GM23338 (cell line): ENCODE results near the gene ZGPAT. TPM values are rescaled to one million over a fixed set of nuclear protein-coding genes. Genes with fewer than 3 reads are reported as not detected.

ENCODE experiments used
- ATAC-seq: fragments of 200-7000 bp; cut with Tn5 transposase; 3 replicates; pipeline ENCODE4 v1.9.1; 2020
- DNase-seq: peaks from one replicate; pipeline ENCODE4 v3.0.0-alpha.2; 2015; ENCODE audit warnings: low spot score
- H2AFZ ChIP-seq: fragments of 200-600 bp; sonication (generic); 2 replicates; pipeline ENCODE4 v1.8.0; 2016; ENCODE audit warnings: antibody characterized with exemption, mild to moderate bottlenecking, moderate library complexity
- H3F3A ChIP-seq: fragments of 200-600 bp; sonication (generic); replicated peaks from 2 replicates; pipeline ENCODE4 v1.8.0; 2017; ENCODE audit warnings: antibody characterized with exemption, mixed run types, low read depth
- H3K27ac ChIP-seq: fragments of 200-600 bp; sonication (generic); 2 replicates; pipeline ENCODE4 v1.6.1; 2016; ENCODE audit warnings: low read depth
- H3K27me3 ChIP-seq: fragments of 200-600 bp; sonication (generic); 2 replicates; pipeline ENCODE4 v1.8.0; 2016; ENCODE audit warnings: mild to moderate bottlenecking, mixed run types, moderate library complexity; ENCODE audit not compliant: insufficient read depth
- H3K36me3 ChIP-seq: fragments of 200-600 bp; sonication (generic); 2 replicates; pipeline ENCODE4 v1.8.0; 2016; ENCODE audit warnings: mild to moderate bottlenecking; ENCODE audit not compliant: insufficient read depth
- H3K4me1 ChIP-seq: fragments of 200-600 bp; sonication (generic); 2 replicates; pipeline ENCODE4 v1.8.0; 2016; ENCODE audit warnings: mild to moderate bottlenecking, moderate library complexity; ENCODE audit not compliant: insufficient read depth
- H3K4me2 ChIP-seq: fragments of 200-600 bp; sonication (generic); 2 replicates; pipeline ENCODE4 v1.7.1; 2017; ENCODE audit warnings: mixed run types
- H3K4me3 ChIP-seq: fragments of 200-600 bp; sonication (generic); 2 replicates; pipeline ENCODE4 v1.6.1; 2016; ENCODE audit warnings: mixed run types
- H3K79me2 ChIP-seq: fragments of 200-600 bp; sonication (generic); replicated peaks from 2 replicates; pipeline ENCODE4 v1.8.0; 2017; ENCODE audit warnings: mild to moderate bottlenecking; ENCODE audit not compliant: insufficient read depth
- H3K9me2 ChIP-seq: fragments of 200-600 bp; sonication (generic); 2 replicates; pipeline ENCODE4 v1.8.0; 2017; ENCODE audit not compliant: insufficient read depth
- H4K20me1 ChIP-seq: fragments of 200-600 bp; sonication (generic); replicated peaks from 2 replicates; pipeline ENCODE4 v1.8.0; 2017; ENCODE audit warnings: mild to moderate bottlenecking; ENCODE audit not compliant: insufficient read depth
- H3K27ac Mint-ChIP-seq: 2 replicates; pipeline ENCODE4 v1.8.0; 2020; ENCODE audit warnings: inconsistent platforms, mild to moderate bottlenecking, moderate library complexity, mixed read lengths
- H3K27me3 Mint-ChIP-seq: 3 replicates; pipeline ENCODE4 v1.8.0; 2022; ENCODE audit warnings: low read depth, mild to moderate bottlenecking, moderate library complexity, mixed read lengths, inconsistent platforms; ENCODE audit not compliant: insufficient read depth, poor library complexity
- H3K36me3 Mint-ChIP-seq: 3 replicates; pipeline ENCODE4 v1.8.0; 2021; ENCODE audit warnings: low read depth, mild to moderate bottlenecking, inconsistent platforms, moderate library complexity, mixed read lengths
- H3K4me1 Mint-ChIP-seq: 3 replicates; pipeline ENCODE4 v1.8.0; 2020; ENCODE audit warnings: mild to moderate bottlenecking, inconsistent platforms, mixed read lengths
- H3K4me3 Mint-ChIP-seq: 3 replicates; pipeline ENCODE4 v1.8.0; 2021; ENCODE audit warnings: moderate library complexity, mild to moderate bottlenecking, inconsistent platforms, mixed read lengths
- H3K9me3 Mint-ChIP-seq: 3 replicates; pipeline ENCODE4 v1.8.0; 2020; ENCODE audit warnings: moderate library complexity, mild to moderate bottlenecking, inconsistent platforms, mixed read lengths
- CREB1 ChIP-seq: fragments of 250-450 bp; sonication (Bioruptor Pico); IDR thresholded peaks from 2 replicates; pipeline ENCODE4 v1.5.0; 2020; ENCODE audit warnings: low read depth, mild to moderate bottlenecking, moderate library complexity
- EZH2 ChIP-seq: fragments of 200-600 bp; sonication (generic); IDR thresholded peaks from one replicate; pipeline ENCODE4 v1.8.0; 2017; ENCODE audit warnings: antibody characterized with exemption, mild to moderate bottlenecking, low read depth; ENCODE audit not compliant: unreplicated experiment
- EZH2phosphoT487 ChIP-seq: fragments of 200-600 bp; sonication (generic); IDR thresholded peaks from one replicate; pipeline ENCODE4 v1.8.1; 2018; ENCODE audit warnings: antibody characterized with exemption; ENCODE audit not compliant: unreplicated experiment
- JUNB ChIP-seq: IDR thresholded peaks from one replicate; pipeline ENCODE4 v1.6.1; 2016; ENCODE audit warnings: antibody characterized with exemption; ENCODE audit not compliant: unreplicated experiment
- NANOG ChIP-seq: IDR thresholded peaks from 2 replicates; pipeline ENCODE4 v1.6.1; 2016; ENCODE audit warnings: antibody characterized with exemption, borderline replicate concordance
- POLR2AphosphoS5 ChIP-seq: IDR thresholded peaks from 2 replicates; pipeline ENCODE4 v1.6.1; 2016; ENCODE audit warnings: antibody characterized with exemption, low read depth
- STAT1 ChIP-seq: IDR thresholded peaks from one replicate; pipeline ENCODE4 v1.6.1; 2016; ENCODE audit warnings: antibody characterized with exemption; ENCODE audit not compliant: unreplicated experiment
- ZNF114 ChIP-seq: fragments of 250-450 bp; sonication (Bioruptor Pico); IDR thresholded peaks from 2 replicates; pipeline ENCODE4 v1.5.0; 2020; ENCODE audit warnings: mild to moderate bottlenecking, moderate library complexity
- ZNF331 ChIP-seq: fragments of 250-450 bp; sonication (Bioruptor Pico); IDR thresholded peaks from 2 replicates; pipeline ENCODE4 v1.5.0; 2020; ENCODE audit warnings: low read depth, mild to moderate bottlenecking, moderate library complexity
- polyA plus RNA-seq: library from polyadenylated mRNA; unstranded; fragments of >200 nt; fragmentation: Nextera tagmentation; extraction: Ambion mirVana; gene quantifications from 2 replicates; pipeline ENCODE4 v1.2.1, GENCODE V29; 2016
- total RNA-seq: library from RNA; depleted of rRNA; stranded (reverse); fragments of >200 nt; shearing (Covaris generic); gene quantifications from 2 replicates; pipeline ENCODE4 v1.2.3, GENCODE V29; 2014
- TF ChIP-seq, protein P1 (sequence below), 2 experiments: fragments of 200-600 bp in 1 of 2; sonication (generic) in 1 of 2; conservative IDR thresholded peaks; 2 replicates each; pipeline versions ENCODE4 v1.5.1 to v1.6.1; 2016 to 2017; ENCODE audit warnings: antibody characterized with exemption in 2 of 2, low read depth in 2 of 2, mild to moderate bottlenecking in 2 of 2, moderate library complexity in 1 of 2
- TF ChIP-seq, protein P2 (sequence below): fragments of 250-450 bp; sonication (Bioruptor Pico); IDR thresholded peaks from 2 replicates; pipeline ENCODE4 v1.5.0; 2020; ENCODE audit warnings: mild to moderate bottlenecking, moderate library complexity
- TF ChIP-seq, protein P3 (sequence below): IDR thresholded peaks from 2 replicates; pipeline ENCODE4 v1.6.1; 2016; ENCODE audit warnings: antibody characterized with exemption
- TF ChIP-seq, protein P4 (sequence below): IDR thresholded peaks from one replicate; pipeline ENCODE4 v1.6.1; 2018; ENCODE audit warnings: antibody characterized with exemption; ENCODE audit not compliant: unreplicated experiment

The ZGPAT gene
- total and polyA plus RNA-seq, 2 experiments from 2014 or later = 25.0 to 39.2 TPM

DNA sequence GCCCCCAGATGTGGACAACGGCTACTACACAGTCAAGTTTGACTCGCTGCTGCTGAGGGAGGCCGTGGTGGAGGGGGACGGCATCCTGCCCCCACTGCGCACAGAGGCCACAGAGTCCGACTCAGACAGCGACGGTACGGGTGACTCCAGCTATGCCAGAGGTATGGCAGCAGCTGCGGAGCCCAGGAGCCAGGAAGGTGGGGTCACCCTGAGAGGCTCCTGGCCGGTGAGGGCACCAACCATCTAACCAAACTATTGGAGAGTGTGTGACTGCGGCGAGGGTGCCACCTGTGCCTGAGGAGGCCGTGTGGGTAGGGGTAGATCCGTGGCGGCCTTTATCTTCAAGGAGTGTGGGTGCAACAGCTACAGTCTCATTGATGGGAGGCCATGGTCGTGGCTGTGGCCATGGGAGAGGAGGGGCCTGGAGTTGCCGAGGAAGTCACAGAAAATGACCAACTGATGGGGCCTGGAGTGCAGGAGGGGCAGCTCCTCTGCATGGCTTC lies 25.8 kb downstream of the ZGPAT start:
- no peak for ATAC-seq

More for the DNA sequence above, 25.8 kb downstream of the ZGPAT start:
- H3K4me1 ChIP-seq = no peaks in the 10 kb centered on the region; the same call in 1 of the 2 replicates
- TF ChIP-seq ZNF331 (CRISPR knock-in tag) (no peak), JUNB (no peak), STAT1 (no peak), NANOG (no peak), EZH2 (no peak), ZNF114 (CRISPR knock-in tag) (no peak), POLR2AphosphoS5 (no peak), CREB1 (no peak), EZH2phosphoT487 (no peak)
- TF ChIP-seq, protein P1, sequence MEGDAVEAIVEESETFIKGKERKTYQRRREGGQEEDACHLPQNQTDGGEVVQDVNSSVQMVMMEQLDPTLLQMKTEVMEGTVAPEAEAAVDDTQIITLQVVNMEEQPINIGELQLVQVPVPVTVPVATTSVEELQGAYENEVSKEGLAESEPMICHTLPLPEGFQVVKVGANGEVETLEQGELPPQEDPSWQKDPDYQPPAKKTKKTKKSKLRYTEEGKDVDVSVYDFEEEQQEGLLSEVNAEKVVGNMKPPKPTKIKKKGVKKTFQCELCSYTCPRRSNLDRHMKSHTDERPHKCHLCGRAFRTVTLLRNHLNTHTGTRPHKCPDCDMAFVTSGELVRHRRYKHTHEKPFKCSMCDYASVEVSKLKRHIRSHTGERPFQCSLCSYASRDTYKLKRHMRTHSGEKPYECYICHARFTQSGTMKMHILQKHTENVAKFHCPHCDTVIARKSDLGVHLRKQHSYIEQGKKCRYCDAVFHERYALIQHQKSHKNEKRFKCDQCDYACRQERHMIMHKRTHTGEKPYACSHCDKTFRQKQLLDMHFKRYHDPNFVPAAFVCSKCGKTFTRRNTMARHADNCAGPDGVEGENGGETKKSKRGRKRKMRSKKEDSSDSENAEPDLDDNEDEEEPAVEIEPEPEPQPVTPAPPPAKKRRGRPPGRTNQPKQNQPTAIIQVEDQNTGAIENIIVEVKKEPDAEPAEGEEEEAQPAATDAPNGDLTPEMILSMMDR (conservative IDR thresholded peaks at IDR 0.05; ENCODE audit: low read depth in 2 of 2) = no peak
- TF ChIP-seq, protein P2, sequence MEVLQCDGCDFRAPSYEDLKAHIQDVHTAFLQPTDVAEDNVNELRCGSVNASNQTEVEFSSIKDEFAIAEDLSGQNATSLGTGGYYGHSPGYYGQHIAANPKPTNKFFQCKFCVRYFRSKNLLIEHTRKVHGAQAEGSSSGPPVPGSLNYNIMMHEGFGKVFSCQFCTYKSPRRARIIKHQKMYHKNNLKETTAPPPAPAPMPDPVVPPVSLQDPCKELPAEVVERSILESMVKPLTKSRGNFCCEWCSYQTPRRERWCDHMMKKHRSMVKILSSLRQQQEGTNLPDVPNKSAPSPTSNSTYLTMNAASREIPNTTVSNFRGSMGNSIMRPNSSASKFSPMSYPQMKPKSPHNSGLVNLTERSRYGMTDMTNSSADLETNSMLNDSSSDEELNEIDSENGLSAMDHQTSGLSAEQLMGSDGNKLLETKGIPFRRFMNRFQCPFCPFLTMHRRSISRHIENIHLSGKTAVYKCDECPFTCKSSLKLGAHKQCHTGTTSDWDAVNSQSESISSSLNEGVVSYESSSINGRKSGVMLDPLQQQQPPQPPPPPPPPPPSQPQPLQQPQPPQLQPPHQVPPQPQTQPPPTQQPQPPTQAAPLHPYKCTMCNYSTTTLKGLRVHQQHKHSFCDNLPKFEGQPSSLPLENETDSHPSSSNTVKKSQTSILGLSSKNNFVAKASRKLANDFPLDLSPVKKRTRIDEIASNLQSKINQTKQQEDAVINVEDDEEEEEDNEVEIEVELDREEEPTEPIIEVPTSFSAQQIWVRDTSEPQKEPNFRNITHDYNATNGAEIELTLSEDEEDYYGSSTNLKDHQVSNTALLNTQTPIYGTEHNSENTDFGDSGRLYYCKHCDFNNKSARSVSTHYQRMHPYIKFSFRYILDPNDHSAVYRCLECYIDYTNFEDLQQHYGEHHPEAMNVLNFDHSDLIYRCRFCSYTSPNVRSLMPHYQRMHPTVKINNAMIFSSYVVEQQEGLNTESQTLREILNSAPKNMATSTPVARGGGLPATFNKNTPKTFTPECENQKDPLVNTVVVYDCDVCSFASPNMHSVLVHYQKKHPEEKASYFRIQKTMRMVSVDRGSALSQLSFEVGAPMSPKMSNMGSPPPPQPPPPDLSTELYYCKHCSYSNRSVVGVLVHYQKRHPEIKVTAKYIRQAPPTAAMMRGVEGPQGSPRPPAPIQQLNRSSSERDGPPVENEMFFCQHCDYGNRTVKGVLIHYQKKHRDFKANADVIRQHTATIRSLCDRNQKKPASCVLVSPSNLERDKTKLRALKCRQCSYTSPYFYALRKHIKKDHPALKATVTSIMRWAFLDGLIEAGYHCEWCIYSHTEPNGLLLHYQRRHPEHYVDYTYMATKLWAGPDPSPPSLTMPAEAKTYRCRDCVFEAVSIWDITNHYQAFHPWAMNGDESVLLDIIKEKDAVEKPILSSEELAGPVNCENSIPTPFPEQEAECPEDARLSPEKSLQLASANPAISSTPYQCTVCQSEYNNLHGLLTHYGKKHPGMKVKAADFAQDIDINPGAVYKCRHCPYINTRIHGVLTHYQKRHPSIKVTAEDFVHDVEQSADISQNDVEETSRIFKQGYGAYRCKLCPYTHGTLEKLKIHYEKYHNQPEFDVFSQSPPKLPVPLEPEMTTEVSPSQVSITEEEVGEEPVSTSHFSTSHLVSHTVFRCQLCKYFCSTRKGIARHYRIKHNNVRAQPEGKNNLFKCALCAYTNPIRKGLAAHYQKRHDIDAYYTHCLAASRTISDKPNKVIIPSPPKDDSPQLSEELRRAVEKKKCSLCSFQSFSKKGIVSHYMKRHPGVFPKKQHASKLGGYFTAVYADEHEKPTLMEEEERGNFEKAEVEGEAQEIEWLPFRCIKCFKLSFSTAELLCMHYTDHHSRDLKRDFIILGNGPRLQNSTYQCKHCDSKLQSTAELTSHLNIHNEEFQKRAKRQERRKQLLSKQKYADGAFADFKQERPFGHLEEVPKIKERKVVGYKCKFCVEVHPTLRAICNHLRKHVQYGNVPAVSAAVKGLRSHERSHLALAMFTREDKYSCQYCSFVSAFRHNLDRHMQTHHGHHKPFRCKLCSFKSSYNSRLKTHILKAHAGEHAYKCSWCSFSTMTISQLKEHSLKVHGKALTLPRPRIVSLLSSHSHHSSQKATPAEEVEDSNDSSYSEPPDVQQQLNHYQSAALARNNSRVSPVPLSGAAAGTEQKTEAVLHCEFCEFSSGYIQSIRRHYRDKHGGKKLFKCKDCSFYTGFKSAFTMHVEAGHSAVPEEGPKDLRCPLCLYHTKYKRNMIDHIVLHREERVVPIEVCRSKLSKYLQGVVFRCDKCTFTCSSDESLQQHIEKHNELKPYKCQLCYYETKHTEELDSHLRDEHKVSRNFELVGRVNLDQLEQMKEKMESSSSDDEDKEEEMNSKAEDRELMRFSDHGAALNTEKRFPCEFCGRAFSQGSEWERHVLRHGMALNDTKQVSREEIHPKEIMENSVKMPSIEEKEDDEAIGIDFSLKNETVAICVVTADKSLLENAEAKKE (CRISPR knock-in tag) = no peak
- TF ChIP-seq, protein P3, sequence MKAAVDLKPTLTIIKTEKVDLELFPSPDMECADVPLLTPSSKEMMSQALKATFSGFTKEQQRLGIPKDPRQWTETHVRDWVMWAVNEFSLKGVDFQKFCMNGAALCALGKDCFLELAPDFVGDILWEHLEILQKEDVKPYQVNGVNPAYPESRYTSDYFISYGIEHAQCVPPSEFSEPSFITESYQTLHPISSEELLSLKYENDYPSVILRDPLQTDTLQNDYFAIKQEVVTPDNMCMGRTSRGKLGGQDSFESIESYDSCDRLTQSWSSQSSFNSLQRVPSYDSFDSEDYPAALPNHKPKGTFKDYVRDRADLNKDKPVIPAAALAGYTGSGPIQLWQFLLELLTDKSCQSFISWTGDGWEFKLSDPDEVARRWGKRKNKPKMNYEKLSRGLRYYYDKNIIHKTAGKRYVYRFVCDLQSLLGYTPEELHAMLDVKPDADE = no peak
- TF ChIP-seq, protein P4, sequence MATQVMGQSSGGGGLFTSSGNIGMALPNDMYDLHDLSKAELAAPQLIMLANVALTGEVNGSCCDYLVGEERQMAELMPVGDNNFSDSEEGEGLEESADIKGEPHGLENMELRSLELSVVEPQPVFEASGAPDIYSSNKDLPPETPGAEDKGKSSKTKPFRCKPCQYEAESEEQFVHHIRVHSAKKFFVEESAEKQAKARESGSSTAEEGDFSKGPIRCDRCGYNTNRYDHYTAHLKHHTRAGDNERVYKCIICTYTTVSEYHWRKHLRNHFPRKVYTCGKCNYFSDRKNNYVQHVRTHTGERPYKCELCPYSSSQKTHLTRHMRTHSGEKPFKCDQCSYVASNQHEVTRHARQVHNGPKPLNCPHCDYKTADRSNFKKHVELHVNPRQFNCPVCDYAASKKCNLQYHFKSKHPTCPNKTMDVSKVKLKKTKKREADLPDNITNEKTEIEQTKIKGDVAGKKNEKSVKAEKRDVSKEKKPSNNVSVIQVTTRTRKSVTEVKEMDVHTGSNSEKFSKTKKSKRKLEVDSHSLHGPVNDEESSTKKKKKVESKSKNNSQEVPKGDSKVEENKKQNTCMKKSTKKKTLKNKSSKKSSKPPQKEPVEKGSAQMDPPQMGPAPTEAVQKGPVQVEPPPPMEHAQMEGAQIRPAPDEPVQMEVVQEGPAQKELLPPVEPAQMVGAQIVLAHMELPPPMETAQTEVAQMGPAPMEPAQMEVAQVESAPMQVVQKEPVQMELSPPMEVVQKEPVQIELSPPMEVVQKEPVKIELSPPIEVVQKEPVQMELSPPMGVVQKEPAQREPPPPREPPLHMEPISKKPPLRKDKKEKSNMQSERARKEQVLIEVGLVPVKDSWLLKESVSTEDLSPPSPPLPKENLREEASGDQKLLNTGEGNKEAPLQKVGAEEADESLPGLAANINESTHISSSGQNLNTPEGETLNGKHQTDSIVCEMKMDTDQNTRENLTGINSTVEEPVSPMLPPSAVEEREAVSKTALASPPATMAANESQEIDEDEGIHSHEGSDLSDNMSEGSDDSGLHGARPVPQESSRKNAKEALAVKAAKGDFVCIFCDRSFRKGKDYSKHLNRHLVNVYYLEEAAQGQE = no peak
- no peaks in the 10 kb centered on the region for H4K20me1 ChIP-seq
- no peak overlapping the region for H3K27ac ChIP-seq
- 0 out of 2 replicates have a peak, but pooled peaks cover 5% of the 10 kb centered on the region for H3K9me2 ChIP-seq
- peaks cover 12% of the 10 kb centered on the region for H3F3A ChIP-seq
- H2AFZ ChIP-seq = no peak overlapping the region
- no peak overlapping the region; the same call in 2 of the 3 replicates for H3K4me3 Mint-ChIP-seq
- no peak overlapping the region for H3K27ac Mint-ChIP-seq
- no peaks in the 10 kb centered on the region; the same call in 2 of the 3 replicates for H3K9me3 Mint-ChIP-seq
- no peaks in the 10 kb centered on the region for H3K36me3 ChIP-seq
- H3K79me2 ChIP-seq = no peaks in the 10 kb centered on the region
- no peak overlapping the region for H3K4me2 ChIP-seq
- H3K4me1 Mint-ChIP-seq = no peaks in the 10 kb centered on the region
- peaks cover 6% of the 10 kb centered on the region for H3K27me3 ChIP-seq
- peaks cover 15% of the 10 kb centered on the region for H3K36me3 Mint-ChIP-seq
- peaks cover 14% of the 10 kb centered on the region for H3K27me3 Mint-ChIP-seq
- H3K4me3 ChIP-seq = no peak overlapping the region
- DNase-seq = no peak
